Epidermal melanocyte (primary cell): Measurements from ENCODE around the gene CAMK2D.

Experiments used
- DNase-seq: peaks from one replicate; pipeline ENCODE4 v3.0.0; 2011; ENCODE audit warnings: low spot score; ENCODE audit not compliant: insufficient read length

CAMK2D gene

GRCh38 chr4:113480109-113480508 lies 281.4 kb downstream of the CAMK2D start:
- no peak for DNase-seq

- no peak for DNase-seq
Measured at GRCh38 chr4:113478032-113478431, 283.5 kb downstream of the CAMK2D start.

GRCh38 chr4:113476800-113477199 lies 284.7 kb downstream of the CAMK2D start:
- no peak for DNase-seq

- DNase-seq, result no peak
Measured at GRCh38 chr4:113474017-113474416, 287.5 kb downstream of the CAMK2D start.

- no peak for DNase-seq
Measured at GRCh38 chr4:113472864-113473263, 288.7 kb downstream of the CAMK2D start.

GRCh38 chr4:113471146-113471860 lies 290.2 kb downstream of the CAMK2D start:
- DNase-seq, result no peak

GRCh38 chr4:113469926-113470325 lies 291.6 kb downstream of the CAMK2D start:
- DNase-seq, result no peak

- DNase-seq, result no peak
Measured at GRCh38 chr4:113469023-113469390, 292.5 kb downstream of the CAMK2D start.

GRCh38 chr4:113468165-113469022 lies 293.1 kb downstream of the CAMK2D start:
- peak; percentile 67 for DNase-seq

- no peak for DNase-seq
Measured at GRCh38 chr4:113467581-113467980, 294.0 kb downstream of the CAMK2D start.

- no peak for DNase-seq
Measured at GRCh38 chr4:113462286-113462685, 299.3 kb downstream of the CAMK2D start.

GRCh38 chr4:113461281-113461680 lies 300.3 kb downstream of the CAMK2D start:
- no peak for DNase-seq

GRCh38 chr4:113457886-113458285 lies 303.7 kb downstream of the CAMK2D start:
- no peak for DNase-seq

- DNase-seq, result no peak
Measured at GRCh38 chr4:113457121-113457520, 304.4 kb downstream of the CAMK2D start.

GRCh38 chr4:113455061-113455460 lies 306.5 kb downstream of the CAMK2D start:
- DNase-seq, result no peak

- no peak for DNase-seq
Measured at GRCh38 chr4:113452868-113453620, 308.5 kb downstream of the CAMK2D start.

- no peak for DNase-seq
Measured at GRCh38 chr4:113452152-113452551, 309.4 kb downstream of the CAMK2D start.

- DNase-seq, result no peak
Measured at GRCh38 chr4:113450295-113451080, 311.1 kb downstream of the CAMK2D start.

GRCh38 chr4:113449410-113449974 lies 312.0 kb downstream of the CAMK2D start:
- no peak for DNase-seq

- DNase-seq, result no peak
Measured at GRCh38 chr4:113447769-113448168, 313.8 kb downstream of the CAMK2D start.

- no peak for DNase-seq
Measured at GRCh38 chr4:113447061-113447460, 314.5 kb downstream of the CAMK2D start.
